Astrocyte (in vitro differentiated cells and primary cell): Measurements from ENCODE around the gene TRAK2. TPM values are rescaled to one million over a fixed set of nuclear protein-coding genes. Genes with fewer than 3 reads are reported as not detected.

Source experiments
- DNase-seq: peaks from one replicate; pipeline ENCODE4 v3.0.0-alpha.2; 2010; ENCODE audit warnings: low read depth
- FAIRE-seq: peaks from 2 replicates; lab custom pipeline; 2011; peaks lifted over from hg19 to GRCh38; lab: Jason Lieb, UNC
- H2AFZ ChIP-seq: 2 replicates; pipeline ENCODE4 v1.6.0; 2012; ENCODE audit warnings: low read depth, low read length, inconsistent platforms
- H3K27ac ChIP-seq: 2 replicates; pipeline ENCODE4 v1.5.1; 2011; ENCODE audit warnings: low read depth, low read length, inconsistent platforms
- H3K27me3 ChIP-seq: 2 replicates; pipeline ENCODE4 v1.6.0; 2011; ENCODE audit warnings: low read length, inconsistent platforms; ENCODE audit not compliant: insufficient read depth
- H3K36me3 ChIP-seq: 2 replicates; pipeline ENCODE4 v1.5.1; 2011; ENCODE audit warnings: low read length, inconsistent platforms; ENCODE audit not compliant: insufficient read depth
- H3K4me1 ChIP-seq: 2 replicates; pipeline ENCODE4 v1.5.1; 2011; ENCODE audit warnings: low read length, inconsistent platforms; ENCODE audit not compliant: insufficient read depth
- H3K4me2 ChIP-seq: 2 replicates; pipeline ENCODE4 v1.6.0; 2012; ENCODE audit warnings: low read length, inconsistent platforms
- H3K4me3 ChIP-seq: 2 replicates; pipeline ENCODE4 v1.5.1; 2011; ENCODE audit warnings: low read depth, mild to moderate bottlenecking, low read length, inconsistent platforms; ENCODE audit not compliant: insufficient read depth
- H3K79me2 ChIP-seq: 2 replicates; pipeline ENCODE4 v1.6.0; 2012; ENCODE audit warnings: mild to moderate bottlenecking, low read length, inconsistent platforms; ENCODE audit not compliant: insufficient read depth
- H3K9ac ChIP-seq: 2 replicates; pipeline ENCODE4 v1.6.0; 2012; ENCODE audit warnings: mild to moderate bottlenecking, low read length, inconsistent platforms
- H3K9me3 ChIP-seq: 2 replicates; pipeline ENCODE4 v1.5.1; 2012; ENCODE audit warnings: low read depth, mild to moderate bottlenecking, low read length, inconsistent platforms; ENCODE audit not compliant: insufficient read depth
- H4K20me1 ChIP-seq: 2 replicates; pipeline ENCODE4 v1.6.0; 2012; ENCODE audit warnings: low read length, inconsistent platforms; ENCODE audit not compliant: insufficient read depth
- H3K27ac Mint-ChIP-seq: one replicate; pipeline ENCODE4 v1.8.0; 2021; ENCODE audit warnings: mild to moderate bottlenecking, mixed read lengths; ENCODE audit not compliant: unreplicated experiment
- H3K27me3 Mint-ChIP-seq: one replicate; pipeline ENCODE4 v1.8.0; 2021; ENCODE audit warnings: low read depth, mixed read lengths; ENCODE audit not compliant: unreplicated experiment
- H3K36me3 Mint-ChIP-seq: one replicate; pipeline ENCODE4 v1.8.0; 2021; ENCODE audit warnings: low read depth, mixed read lengths; ENCODE audit not compliant: unreplicated experiment
- H3K4me1 Mint-ChIP-seq: one replicate; pipeline ENCODE4 v1.8.0; 2021; ENCODE audit warnings: low read depth, mixed read lengths; ENCODE audit not compliant: unreplicated experiment
- H3K4me3 Mint-ChIP-seq: one replicate; pipeline ENCODE4 v1.8.0; 2021; ENCODE audit warnings: mild to moderate bottlenecking, moderate library complexity, mixed read lengths; ENCODE audit not compliant: unreplicated experiment
- H3K9me3 Mint-ChIP-seq: one replicate; pipeline ENCODE4 v1.8.0; 2021; ENCODE audit warnings: mild to moderate bottlenecking, mixed read lengths; ENCODE audit not compliant: unreplicated experiment
- EZH2 ChIP-seq: IDR thresholded peaks from 2 replicates; pipeline ENCODE4 v1.6.1; 2012; ENCODE audit warnings: mild to moderate bottlenecking, low read length, inconsistent platforms; ENCODE audit not compliant: insufficient read depth
- total RNA-seq: library from RNA; stranded (reverse); gene quantifications from 2 replicates; pipeline ENCODE4 v1.2.1, GENCODE V29; 2021
- TF ChIP-seq, protein P1 (sequence below): IDR thresholded peaks from 2 replicates; pipeline ENCODE4 v1.5.1; 2011; ENCODE audit warnings: low read depth, mild to moderate bottlenecking, inconsistent platforms, low read length, moderate library complexity; ENCODE audit not compliant: insufficient read depth

TRAK2 gene
- total RNA-seq, 1 donor from 2014 or later = 39.1 TPM

DNA sequence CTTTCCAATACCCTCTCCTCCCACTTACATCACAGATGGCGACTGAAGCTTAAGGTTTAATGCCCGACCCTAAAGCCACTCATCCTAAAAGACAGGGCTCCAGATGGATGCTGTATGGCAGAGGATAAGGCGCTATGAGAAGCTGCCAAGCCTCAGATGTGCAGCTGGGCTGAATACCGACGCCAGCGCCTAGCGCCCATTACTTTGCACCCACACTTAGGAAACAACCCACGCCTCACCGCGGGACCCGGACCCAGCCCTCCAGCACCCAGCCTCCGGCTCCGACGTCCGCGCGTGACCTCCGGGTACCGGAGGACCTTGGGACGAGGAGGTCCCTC is 335 bp downstream of the TRAK2 start:
- no peak for TF ChIP-seq EZH2
- TF ChIP-seq, protein P1, sequence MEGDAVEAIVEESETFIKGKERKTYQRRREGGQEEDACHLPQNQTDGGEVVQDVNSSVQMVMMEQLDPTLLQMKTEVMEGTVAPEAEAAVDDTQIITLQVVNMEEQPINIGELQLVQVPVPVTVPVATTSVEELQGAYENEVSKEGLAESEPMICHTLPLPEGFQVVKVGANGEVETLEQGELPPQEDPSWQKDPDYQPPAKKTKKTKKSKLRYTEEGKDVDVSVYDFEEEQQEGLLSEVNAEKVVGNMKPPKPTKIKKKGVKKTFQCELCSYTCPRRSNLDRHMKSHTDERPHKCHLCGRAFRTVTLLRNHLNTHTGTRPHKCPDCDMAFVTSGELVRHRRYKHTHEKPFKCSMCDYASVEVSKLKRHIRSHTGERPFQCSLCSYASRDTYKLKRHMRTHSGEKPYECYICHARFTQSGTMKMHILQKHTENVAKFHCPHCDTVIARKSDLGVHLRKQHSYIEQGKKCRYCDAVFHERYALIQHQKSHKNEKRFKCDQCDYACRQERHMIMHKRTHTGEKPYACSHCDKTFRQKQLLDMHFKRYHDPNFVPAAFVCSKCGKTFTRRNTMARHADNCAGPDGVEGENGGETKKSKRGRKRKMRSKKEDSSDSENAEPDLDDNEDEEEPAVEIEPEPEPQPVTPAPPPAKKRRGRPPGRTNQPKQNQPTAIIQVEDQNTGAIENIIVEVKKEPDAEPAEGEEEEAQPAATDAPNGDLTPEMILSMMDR = no peak
- DNase-seq = peak; percentile 40
- Histone ChIP-seq H2AFZ (peak overlapping the region; percentile 99), H3K4me1 (peaks cover 3% of the 10 kb centered on the region), H4K20me1 (peaks cover 28% of the 10 kb centered on the region), H3K4me2 (peak overlapping the region; percentile 96), H3K9ac (peak overlapping the region; percentile 95), H3K79me2 (peaks cover 53% of the 10 kb centered on the region), H3K27ac (peak overlapping the region; percentile 86), H3K36me3 (peaks cover 3% of the 10 kb centered on the region), H3K4me3 (peak overlapping the region; percentile 99), H3K9me3 (no peaks in the 10 kb centered on the region), H3K27me3 (no peaks in the 10 kb centered on the region)
- no peak for FAIRE-seq
- Mint-ChIP-seq H3K9me3 (no peaks in the 10 kb centered on the region), H3K4me1 (peaks cover 16% of the 10 kb centered on the region), H3K4me3 (peak overlapping the region; percentile 90), H3K27ac (peak overlapping the region; percentile 53), H3K27me3 (no peaks in the 10 kb centered on the region), H3K36me3 (peaks cover 4% of the 10 kb centered on the region)

DNA sequence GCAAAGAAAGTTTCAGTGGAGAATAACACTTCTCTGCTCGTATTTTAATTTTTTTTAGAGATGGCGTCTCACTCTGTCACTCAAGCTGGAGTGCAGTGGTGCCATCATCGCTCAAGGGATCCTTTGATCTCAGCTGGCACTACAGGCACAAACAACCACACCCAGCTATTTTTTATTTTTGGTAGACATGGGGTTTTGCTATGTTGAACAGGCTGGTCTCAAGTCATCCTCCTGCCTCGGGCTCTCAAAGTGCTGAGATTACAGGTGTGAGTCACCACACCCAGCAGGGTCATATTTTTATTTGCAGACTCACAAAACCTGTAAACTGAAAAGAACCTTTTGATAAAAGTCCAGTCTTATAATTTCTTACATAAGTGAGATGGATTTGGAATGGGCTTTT is 2.6 kb downstream of the TRAK2 start:
- Mint-ChIP-seq H3K36me3 (peaks cover 4% of the 10 kb centered on the region), H3K27ac (no peak overlapping the region), H3K4me3 (peak overlapping the region; percentile 90), H3K9me3 (no peaks in the 10 kb centered on the region), H3K4me1 (peaks cover 16% of the 10 kb centered on the region), H3K27me3 (no peaks in the 10 kb centered on the region)
- no peak for DNase-seq
- no peak overlapping the region for H2AFZ ChIP-seq
- peaks cover 3% of the 10 kb centered on the region for H3K4me1 ChIP-seq
- TF ChIP-seq EZH2 = no peak
- TF ChIP-seq, protein P1 = no peak
- no peaks in the 10 kb centered on the region for H3K27me3 ChIP-seq
- FAIRE-seq = no peak
- no peak overlapping the region for H3K4me2 ChIP-seq
- H3K27ac ChIP-seq = no peak overlapping the region
- no peak overlapping the region for H3K9ac ChIP-seq
- H4K20me1 ChIP-seq = peaks cover 39% of the 10 kb centered on the region
- H3K79me2 ChIP-seq = peaks cover 72% of the 10 kb centered on the region
- H3K36me3 ChIP-seq = no peaks in the 10 kb centered on the region
- no peaks in the 10 kb centered on the region for H3K9me3 ChIP-seq
- no peak overlapping the region for H3K4me3 ChIP-seq

DNA sequence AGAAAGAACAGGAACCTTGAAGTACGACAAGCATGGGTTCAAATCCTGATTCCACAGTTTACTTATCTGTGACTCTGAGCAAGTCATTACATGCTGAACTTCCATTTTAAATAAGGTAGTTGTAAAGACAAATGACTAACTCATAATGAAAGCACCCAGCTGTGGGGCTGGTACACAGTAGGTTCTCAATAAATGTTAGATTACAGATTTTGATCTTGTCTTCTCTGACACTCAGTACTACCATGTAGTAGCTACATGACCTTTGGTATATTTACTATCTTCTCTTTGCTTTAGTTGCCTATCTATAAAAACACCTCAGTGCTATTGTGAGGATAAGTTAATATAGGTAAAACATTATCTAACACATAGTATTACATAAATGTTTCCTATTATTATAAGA is 3.2 kb downstream of the TRAK2 start:
- peaks cover 4% of the 10 kb centered on the region for H3K36me3 Mint-ChIP-seq
- Histone ChIP-seq H3K4me2 (no peak overlapping the region), H3K9ac (no peak overlapping the region), H3K27me3 (no peaks in the 10 kb centered on the region), H3K4me1 (peaks cover 3% of the 10 kb centered on the region), H2AFZ (no peak overlapping the region), H3K4me3 (no peak overlapping the region), H3K27ac (no peak overlapping the region), H3K36me3 (no peaks in the 10 kb centered on the region), H4K20me1 (peaks cover 45% of the 10 kb centered on the region), H3K79me2 (peaks cover 78% of the 10 kb centered on the region), H3K9me3 (no peaks in the 10 kb centered on the region)
- DNase-seq = no peak
- no peak overlapping the region for H3K27ac Mint-ChIP-seq
- no peak overlapping the region for H3K4me3 Mint-ChIP-seq
- H3K4me1 Mint-ChIP-seq = peaks cover 15% of the 10 kb centered on the region
- TF ChIP-seq, protein P1 = no peak
- TF ChIP-seq EZH2 = no peak
- no peaks in the 10 kb centered on the region for H3K27me3 Mint-ChIP-seq
- no peak for FAIRE-seq
- H3K9me3 Mint-ChIP-seq = no peaks in the 10 kb centered on the region
